ENCODE data around the gene TFRC.
"Not testable (repeated sequence)": the region's sequence is repeated elsewhere in the genome, so short reads cannot be mapped to it uniquely, and the experiment has no call there.

Gene TFRC

GRCh38 chr3:196082619-196082971, 705 bp upstream of the TFRC start:
- TF ChIP-seq CTCF (IDR thresholded peaks at IDR 0.05; ENCODE audit: low read depth, low read length), result no peak
- no peak for TF ChIP-seq POLR2A (IDR thresholded peaks at IDR 0.05; ENCODE audit: extremely low read depth, insufficient read length)
- TF ChIP-seq MYC (IDR thresholded peaks at IDR 0.05; ENCODE audit: low read depth, low read length), result no peak
- TF ChIP-seq MAX (IDR thresholded peaks at IDR 0.05; ENCODE audit: low read depth, low read length), result no peak
- peak overlapping the region; percentile 68 for H3K4me3 ChIP-seq (ENCODE audit: low read depth, low read length)
- DNase-seq (ENCODE audit: low read depth), result no peak

- peak; percentile 75 for DNase-seq (ENCODE audit: low read depth)
- H3K4me3 ChIP-seq (ENCODE audit: low read depth, low read length), result peak overlapping the region; percentile 100
- TF ChIP-seq MYC (IDR thresholded peaks at IDR 0.05; ENCODE audit: low read depth, low read length) (peak; percentile 96), MAX (IDR thresholded peaks at IDR 0.05; ENCODE audit: low read depth, low read length) (peak; percentile 97), POLR2A (IDR thresholded peaks at IDR 0.05; ENCODE audit: extremely low read depth, insufficient read length) (no peak), CTCF (IDR thresholded peaks at IDR 0.05; ENCODE audit: low read depth, low read length) (no peak)
Measured at GRCh38 chr3:196081002-196081833, 672 bp downstream of the TFRC start.

- not testable (repeated sequence) for DNase-seq (ENCODE audit: low read depth)
- H3K4me3 ChIP-seq (ENCODE audit: low read depth, low read length), result peak overlapping the region; percentile 100
Measured at GRCh38 chr3:196080101-196080846, 1.6 kb downstream of the TFRC start.

- TF ChIP-seq MAX (IDR thresholded peaks at IDR 0.05; ENCODE audit: low read depth, low read length) (no peak), POLR2A (IDR thresholded peaks at IDR 0.05; ENCODE audit: extremely low read depth, insufficient read length) (no peak)
- no peak for DNase-seq (ENCODE audit: low read depth)
- H3K4me3 ChIP-seq (ENCODE audit: low read depth, low read length), result peak overlapping the region; percentile 100
Measured at GRCh38 chr3:196079682-196080081, 2.2 kb downstream of the TFRC start.

GRCh38 chr3:196075013-196075412, 6.9 kb downstream of the TFRC start:
- TF ChIP-seq MYC (IDR thresholded peaks at IDR 0.05; ENCODE audit: low read depth, low read length) (no peak), POLR2A (IDR thresholded peaks at IDR 0.05; ENCODE audit: extremely low read depth, insufficient read length) (no peak), CTCF (IDR thresholded peaks at IDR 0.05; ENCODE audit: low read depth, low read length) (no peak), MAX (IDR thresholded peaks at IDR 0.05; ENCODE audit: low read depth, low read length) (no peak)
- no peak for DNase-seq (ENCODE audit: low read depth)
- H3K4me3 ChIP-seq (ENCODE audit: low read depth, low read length), result no peak overlapping the region

GRCh38 chr3:196073255-196073753, 8.6 kb downstream of the TFRC start:
- DNase-seq (ENCODE audit: low read depth), result peak; percentile 84
- TF ChIP-seq MYC (IDR thresholded peaks at IDR 0.05; ENCODE audit: low read depth, low read length) (0 out of 2 replicates have a peak, but pooled peaks have one; percentile 18), CTCF (IDR thresholded peaks at IDR 0.05; ENCODE audit: low read depth, low read length) (peak; percentile 88), POLR2A (IDR thresholded peaks at IDR 0.05; ENCODE audit: extremely low read depth, insufficient read length) (no peak), MAX (IDR thresholded peaks at IDR 0.05; ENCODE audit: low read depth, low read length) (no peak; the same call in 1 of the 2 replicates)
- no peak overlapping the region for H3K4me3 ChIP-seq (ENCODE audit: low read depth, low read length)

Data from NB4 (cell line).